ENCODE results near the gene PRND.
"Not testable (repeated sequence)": the region's sequence is repeated elsewhere in the genome, so short reads cannot be mapped to it uniquely, and the experiment has no call there.

The PRND gene

DNA sequence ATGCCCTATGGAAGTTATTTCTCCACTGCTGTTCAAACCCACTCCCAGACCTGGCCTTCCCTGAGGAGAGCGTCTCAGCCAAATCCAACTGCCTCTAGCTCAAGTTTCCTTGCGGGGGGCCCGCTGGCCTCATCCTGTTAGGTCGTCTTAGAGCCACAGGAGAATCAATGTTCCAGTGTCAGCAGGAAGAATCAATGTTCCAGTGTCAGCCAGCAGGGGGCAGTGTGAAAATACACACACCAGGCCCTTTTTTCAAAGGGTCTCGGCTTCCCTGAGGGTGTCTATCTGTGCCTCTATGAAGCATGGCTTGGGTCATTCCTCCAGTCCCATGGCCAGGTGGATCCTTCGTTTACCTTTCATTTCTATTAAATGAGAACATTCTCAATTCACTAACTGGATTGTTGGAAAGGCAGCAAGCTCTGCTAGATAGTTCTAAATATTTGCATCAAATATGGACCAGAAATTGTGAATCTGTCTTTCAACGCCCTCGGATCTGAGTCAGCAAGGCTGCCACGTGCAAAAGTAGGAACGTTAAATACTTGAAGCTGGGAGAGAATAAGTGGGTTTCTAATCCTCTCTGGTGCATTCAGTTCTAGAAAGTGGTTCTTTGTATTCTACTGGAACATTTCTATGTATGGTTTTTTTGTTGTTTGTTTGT is 19.2 kb downstream of the PRND start:
- DNase-seq = peak; percentile 71

DNA sequence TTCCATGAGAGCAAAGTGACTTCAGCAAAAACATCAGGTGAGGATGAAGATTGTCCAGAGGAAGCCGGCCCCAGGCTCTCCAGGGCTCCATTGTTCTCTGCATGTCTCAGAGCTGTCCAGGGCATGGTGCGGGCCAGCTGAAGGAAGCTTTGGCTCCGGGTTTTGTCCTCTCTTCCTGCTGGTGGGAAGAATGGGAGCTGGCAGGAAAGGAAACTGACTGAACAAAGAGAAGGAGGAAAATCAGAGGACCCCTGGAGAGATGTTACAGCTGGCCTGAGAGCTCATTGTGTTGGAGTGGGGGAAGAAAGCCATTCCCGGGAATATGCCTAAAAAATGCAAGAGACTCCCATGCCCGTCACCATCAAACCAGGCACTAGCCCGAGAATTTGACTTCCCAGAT is 27.1 kb downstream of the PRND start:
- DNase-seq = no peak

DNA sequence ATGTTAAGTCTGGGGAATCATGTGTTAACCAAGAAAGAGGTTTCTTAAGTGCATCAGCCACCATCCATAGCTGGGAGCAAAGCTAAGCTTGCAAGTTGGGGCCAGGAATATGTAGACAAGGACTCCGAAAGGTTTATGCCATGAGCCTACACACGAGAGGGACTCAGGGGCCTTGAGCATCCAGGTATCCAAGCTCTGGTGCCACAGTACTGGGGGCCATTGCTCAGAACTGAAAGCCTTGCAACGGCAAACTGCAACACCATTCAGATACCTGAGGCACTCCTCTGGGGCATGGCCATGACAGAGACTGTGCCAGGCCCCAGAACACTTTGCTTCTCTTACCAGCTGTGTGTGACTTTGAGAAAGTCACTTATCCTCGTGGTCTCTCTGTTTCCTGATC is 27.6 kb downstream of the PRND start:
- no peak for DNase-seq

DNA sequence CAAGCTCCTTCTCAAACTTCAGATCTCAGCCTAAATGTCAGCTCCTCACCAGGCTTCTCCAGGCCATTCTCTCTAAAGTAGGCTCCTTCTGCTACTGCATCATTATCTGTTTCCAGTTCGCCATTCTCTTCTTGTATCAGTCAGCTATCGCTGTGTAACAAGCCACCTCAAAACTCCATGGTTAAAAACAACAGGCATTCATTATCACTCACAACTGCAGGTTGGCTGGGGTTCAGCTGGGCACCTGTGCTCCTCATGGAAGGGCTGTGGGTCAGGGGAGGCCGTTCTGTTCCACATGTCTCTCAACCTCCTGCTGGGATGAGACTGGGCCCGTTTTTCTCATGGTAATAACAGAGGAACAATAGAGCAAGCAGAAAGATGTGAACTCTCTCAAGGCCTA is 28.7 kb downstream of the PRND start:
- DNase-seq = no peak

DNA sequence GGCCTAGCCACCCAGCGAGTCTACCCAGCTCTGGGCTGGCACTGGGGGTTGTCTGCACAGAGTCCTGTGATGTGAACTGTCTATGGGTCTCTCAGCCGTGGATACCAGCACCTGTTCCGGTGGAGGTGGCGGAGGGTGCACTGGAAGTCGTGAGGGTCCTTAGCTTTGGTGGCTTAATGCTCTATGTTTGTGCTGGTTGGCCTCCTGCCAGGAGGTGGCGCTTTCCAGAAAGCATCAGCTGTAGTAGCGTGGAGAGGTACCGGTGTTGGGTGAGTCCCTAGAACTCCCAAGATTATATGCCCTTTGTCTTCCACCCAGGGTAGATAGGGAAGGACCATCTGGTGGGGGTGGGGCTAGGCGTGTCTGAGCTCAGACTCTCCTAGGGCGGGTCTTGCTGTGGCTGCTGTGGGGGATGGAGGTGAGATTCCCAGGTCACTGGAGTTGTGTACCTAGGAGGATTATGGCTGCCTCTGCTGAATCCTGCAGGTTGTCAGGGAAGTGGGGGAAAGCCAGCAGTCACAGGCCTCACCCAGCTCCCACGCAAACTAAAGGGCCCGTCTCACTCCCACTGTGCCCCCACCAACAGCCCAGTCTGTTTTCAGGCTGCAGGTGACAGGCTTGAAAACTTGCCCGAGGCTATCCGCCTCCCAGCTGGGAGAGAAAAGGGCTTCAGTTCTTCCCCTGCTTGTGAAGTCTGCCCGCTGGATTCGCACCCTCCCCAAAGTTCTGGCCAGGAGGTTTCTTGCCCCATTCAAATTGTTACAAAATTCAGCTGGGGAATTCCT is 37.6 kb downstream of the PRND start:
- peak; percentile 60 for DNase-seq

DNA sequence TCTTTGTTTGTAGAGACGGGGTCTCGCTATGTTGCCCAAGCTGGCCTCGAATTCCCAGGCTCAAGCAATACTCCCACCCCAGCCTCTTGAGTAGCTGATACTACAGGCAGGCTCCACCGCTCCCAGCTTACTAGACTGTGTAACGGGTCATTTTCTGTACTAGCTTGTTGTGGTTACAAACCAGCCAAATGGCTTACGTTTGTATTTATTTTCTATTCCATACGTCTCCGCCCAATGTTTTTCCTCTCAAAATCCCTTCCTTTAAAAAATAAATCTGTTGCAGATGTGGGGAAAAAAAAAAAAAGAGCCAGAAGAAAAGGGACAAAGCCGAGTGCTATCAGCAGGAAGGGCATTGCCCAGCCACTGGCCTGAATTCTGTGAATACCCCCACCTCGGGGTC is 41.6 kb downstream of the PRND start:
- no peak for DNase-seq

DNA sequence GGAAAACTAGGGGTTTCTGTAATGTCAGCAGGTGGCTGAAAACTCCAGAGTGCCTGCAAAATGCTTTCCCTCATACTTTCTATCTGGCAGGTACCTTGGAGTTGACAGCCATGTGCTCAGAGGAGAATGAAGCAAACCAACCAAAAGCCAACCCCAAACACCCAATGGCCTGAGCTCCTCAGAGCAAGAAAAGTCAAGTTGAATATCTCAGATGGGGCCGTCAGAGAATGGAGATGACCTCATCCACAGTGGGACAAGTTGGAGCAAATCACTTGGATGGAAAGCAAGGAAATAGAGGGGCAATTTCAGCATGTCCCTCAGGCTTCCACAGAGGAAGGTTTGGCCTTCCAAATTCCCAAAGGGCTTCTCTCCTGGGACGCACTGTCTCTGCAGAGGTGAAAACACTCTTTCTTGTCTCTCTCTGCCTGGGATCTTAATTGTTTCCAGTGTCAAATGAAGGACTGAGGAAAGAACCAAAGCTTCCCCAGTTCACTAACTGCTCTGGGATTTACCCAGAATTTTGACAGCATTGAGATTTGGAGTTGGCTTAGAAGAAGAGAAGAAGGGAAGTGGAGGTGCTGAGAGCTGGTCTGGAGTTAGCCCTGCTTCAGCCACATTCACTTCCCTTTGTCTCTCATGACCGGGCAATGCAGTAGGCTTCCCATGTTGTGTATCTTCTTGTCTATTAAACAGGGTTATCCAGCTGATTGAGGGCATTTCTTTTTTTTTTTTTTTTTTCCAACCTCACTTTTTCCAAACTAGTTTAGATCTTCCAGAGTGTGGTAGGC is 42.2 kb downstream of the PRND start:
- no peak for DNase-seq

DNA sequence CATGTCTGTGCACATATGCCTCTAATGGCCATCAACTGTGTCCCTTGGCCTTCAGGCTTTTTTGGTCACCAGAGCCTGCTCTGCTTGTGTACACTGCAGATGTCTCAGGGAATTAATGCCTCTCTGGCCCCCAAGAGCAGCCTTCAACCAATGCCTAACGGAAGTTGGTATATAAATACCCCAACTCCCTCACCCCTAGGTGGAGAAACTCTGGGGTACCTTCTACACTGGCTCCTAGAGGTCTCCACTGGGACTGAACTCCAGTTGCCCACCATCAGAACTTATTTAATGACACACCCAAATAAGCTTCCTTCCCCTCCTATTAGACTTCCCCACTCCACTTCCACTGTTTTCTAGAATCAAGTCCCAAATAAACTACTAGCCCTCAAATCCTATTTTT is 43.1 kb downstream of the PRND start:
- DNase-seq = no peak

DNA sequence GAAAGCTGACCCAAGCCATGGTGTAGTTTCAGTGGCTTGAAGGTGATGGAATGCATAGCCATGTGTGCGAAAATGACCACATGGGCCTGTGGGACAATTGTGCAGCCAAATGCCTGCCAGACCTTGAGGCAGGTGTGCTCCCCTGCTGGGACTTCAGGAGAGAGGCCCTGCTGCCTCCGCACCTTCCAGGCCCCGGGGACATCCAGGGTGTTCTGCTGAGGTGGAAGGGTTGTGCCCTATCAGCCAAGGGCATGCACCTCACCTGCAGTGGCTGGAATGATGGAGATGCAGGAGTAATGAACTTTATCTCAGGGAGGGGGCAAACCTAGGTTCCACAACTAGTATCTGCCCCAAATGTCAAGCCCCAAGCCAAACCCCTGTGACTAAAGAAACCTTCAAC is 44.0 kb downstream of the PRND start:
- no peak for DNase-seq

DNA sequence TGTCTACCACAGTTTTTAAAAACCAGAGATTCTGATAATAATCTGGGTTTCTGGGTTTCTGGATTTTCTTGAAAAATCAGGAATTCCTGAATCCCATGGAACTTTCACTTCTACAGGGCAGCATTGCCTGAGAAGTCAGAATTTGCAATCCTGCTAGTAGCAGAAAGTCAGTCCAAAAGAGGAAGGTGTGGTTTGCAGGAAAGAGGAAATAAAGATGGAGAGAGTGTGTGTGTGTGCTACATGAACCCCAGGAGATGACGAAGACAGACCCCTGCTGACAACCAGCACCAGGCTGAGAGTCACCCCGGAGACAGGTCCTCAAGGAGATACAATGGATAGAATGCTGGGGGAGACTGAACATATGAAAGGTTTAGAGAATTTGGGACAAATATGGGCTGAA is 44.9 kb downstream of the PRND start:
- no peak for DNase-seq

DNA sequence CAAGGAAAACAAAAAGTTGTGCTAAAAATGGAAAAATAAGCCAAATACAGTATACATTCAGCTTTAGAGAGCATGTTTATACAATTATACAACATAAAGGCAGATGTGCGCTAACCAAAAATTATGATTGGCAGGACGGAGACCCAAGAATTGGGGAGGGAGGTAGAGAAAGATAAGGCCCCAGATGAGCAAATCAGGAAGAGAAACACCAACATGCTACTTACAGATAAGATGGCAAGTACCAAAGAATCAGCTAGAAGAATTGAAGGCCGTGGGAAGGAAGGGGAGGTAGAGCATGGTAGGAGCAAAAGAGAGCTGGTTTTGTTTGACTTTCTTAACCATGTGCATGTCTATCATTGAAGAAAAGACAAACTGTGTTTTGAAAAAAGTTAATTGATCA is 45.4 kb downstream of the PRND start:
- no peak for DNase-seq

DNA sequence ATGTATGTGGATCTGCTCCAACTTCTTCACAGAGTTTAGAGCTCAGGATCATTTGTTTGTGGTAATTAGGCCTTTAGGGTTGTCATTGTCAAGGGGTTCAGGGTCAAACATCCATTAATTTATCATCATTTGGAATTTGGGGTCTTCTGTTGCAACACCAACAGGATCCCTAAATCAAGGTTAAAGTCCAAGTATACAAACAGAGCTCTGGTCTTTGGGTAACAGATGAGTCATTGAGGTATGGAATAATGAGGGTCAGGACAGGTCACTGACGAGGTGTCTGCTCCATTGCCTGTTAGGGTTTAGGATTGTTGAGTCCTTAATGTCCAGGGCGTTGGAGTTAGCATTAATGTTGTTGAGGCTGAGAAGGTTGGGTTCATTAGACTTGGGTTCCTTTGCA is 47.6 kb downstream of the PRND start:
- DNase-seq = no peak

DNA sequence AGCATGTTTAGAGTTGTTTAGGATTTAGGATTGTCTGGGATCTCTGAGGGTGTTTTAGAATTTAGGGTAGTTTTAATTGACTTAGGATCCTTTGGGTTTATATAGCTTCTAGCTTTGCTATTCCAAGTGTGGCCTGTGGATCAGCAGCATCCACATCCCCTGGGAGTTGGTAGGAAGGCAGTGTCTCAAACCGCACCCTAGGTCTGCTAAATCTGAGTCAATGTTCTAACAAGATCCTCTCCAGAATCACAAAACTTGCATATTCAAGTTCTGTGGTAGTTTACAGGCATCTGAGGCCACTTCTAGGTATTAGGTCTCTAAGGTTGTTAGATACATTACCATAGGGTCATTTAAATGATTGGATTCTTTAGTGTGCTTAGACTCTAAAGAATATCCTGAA is 48.3 kb downstream of the PRND start:
- no peak for DNase-seq

DNA sequence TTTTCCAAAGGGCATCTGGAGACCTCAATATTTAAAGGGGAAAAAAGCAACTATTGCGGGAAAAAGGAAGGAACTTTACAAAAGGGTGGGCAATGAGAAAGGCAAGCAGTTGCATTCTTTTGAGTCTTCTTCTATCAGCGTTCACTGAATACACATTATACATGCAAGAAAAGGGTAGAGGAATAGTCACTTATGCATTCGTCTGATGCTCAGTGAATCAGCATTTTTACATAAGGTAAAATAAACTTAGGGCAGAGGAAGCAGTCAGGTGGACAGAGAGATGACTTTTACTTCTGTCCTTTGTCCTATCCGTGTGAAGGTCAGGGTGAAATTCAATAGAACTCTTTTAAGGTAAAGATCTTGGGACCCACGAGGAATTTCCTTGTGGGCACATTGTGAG is 49.3 kb downstream of the PRND start:
- no peak for DNase-seq

DNA sequence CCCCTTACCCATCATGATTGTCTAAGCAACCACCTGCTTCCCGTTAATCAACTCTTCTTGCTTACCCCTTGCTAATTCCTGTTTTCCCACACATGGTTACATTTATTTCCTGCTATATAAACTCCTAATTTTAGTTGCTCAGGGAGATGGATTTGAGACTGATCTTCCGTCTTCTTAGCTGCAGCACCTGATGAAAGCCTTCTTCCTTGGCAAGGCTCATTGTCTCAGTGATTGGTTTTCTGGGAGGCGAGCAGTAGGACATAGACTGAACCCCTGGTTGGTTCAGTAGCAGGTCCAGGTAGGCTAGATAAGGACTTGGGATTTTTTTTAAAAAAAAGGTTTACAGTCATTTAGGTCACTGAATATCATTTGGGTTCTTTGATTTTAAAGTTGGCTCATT is 50.4 kb downstream of the PRND start:
- no peak for DNase-seq

DNA sequence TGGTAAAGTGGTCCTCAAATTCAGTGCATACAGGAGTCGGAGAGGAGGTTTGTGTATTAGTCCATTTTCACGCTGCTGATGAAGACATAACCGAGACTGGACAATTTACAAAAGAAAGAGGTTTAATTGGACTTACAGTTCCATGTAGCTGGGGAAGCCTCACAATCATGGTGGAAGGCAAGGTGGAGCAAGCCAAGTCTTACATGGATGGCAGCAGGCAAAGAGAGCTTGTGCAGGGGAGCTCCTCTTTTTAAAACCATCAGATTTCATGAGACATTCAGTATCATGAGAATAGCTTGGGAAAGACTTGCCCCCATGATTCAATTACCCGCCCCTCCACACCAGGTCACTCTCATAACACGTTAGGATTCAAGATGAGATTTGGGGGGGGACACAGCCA is 51.3 kb downstream of the PRND start:
- DNase-seq = not testable (repeated sequence)

DNA sequence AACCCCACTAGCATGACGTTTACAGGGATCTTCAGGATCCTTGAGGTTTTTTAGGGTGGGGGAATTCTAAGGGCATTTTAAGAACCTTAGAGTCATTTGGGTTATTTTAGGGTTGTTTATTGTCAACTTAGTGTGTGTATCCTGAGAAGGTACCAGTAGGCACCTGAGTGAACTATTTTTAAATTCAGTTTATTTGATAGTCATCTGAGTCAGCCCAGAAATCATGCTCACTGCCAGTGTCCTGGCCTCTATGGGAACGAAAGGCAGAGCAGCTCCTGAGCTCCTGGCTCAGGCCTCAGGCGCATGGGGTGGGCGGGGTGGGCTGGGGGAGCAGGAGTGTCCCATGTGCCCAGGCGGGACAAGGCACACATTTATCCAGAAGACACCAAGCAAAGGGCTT is 52.0 kb downstream of the PRND start:
- no peak for DNase-seq

DNA sequence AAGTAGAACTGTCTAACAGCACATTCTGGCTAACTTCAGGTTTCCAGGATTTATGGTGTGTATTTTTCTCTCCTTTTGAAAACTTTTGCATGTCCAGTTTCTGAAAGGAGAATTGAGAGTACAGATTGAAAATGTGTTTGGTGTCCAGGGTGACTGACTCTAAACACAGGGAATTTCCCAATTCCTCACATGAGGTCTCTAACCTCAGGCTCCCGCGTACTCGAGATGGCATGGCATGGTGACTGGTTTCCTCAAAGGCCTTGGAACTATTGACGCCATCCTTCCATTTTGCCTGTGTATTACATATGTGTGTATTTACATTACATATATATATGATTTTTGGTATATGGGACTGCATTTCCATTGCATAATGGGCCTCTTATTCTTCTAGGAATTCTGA is 52.5 kb downstream of the PRND start:
- no peak for DNase-seq

DNA sequence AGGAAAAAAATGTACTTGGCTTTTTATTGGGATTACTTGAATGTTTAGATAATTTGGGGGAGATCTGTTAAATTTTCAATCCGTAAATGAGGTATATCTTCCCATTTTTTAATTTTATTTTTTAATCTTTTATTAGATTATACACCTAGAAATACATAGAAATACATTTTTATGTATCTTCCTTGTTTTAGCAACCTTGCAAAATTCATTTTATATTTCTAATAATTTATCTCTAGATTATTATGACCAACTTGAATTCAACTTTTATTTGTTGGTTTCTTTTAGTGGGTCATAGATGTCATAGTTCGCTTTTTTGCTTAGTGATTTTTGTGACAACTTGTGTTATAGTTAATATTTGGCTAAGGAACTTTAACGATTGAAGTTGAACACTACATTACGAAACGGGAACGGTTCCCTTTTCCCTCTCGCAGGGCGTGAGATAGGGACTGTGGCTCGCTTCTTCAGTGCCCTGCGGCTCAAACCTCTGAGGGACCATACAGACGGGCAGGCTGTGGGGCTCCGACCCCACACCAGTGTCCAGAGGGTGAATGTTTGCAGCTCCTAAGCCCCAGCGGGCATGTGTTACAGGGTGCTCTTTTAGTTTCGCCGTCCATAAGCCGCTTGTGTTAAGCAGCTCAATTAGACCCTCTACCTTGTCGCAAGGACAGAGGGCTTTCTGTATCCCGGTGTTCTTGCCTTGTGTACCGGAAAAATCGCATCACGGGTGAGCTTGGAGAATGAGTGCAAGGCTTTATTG is 53.8 kb downstream of the PRND start:
- no peak for DNase-seq

DNA sequence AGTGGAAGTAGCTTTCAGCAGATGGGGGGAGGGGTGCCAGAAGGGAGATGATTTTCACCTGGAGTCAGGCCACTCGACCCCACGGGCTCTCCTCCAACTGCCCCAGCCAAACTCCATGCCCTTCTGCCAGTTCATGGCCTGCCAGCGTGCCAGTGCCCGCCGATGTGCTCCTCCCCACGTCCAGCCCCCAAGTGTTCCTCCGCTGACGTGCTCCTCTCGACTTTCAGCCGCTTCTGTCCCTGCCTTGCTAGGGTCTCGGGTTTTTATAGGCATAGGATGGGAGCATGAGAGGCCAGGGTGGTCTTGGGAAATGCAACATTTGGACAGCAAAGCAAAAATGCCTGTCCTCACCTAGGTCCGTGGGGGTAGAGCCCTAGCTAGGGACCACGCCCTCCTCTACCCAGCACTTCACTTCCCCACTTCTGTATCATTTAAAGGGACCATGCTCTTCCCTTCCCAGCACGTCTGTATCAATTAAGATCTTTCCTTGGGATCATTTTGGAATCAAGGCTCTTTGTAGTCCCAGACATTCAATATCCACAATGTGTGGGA is 54.4 kb downstream of the PRND start:
- no peak for DNase-seq
